Stimulated activated CD4-positive, alpha-beta T cell treated with anti-CD3 and anti-CD28 coated beads, Interleukin-4, amount 100 ng/mL, for 24 hours (primary cell): Measurements from ENCODE around the gene DAZAP1.

ENCODE experiments used
- DNase-seq: peaks from one replicate; pipeline ENCODE4 v3.0.0-alpha.2; 2020

DAZAP1 gene

DNA sequence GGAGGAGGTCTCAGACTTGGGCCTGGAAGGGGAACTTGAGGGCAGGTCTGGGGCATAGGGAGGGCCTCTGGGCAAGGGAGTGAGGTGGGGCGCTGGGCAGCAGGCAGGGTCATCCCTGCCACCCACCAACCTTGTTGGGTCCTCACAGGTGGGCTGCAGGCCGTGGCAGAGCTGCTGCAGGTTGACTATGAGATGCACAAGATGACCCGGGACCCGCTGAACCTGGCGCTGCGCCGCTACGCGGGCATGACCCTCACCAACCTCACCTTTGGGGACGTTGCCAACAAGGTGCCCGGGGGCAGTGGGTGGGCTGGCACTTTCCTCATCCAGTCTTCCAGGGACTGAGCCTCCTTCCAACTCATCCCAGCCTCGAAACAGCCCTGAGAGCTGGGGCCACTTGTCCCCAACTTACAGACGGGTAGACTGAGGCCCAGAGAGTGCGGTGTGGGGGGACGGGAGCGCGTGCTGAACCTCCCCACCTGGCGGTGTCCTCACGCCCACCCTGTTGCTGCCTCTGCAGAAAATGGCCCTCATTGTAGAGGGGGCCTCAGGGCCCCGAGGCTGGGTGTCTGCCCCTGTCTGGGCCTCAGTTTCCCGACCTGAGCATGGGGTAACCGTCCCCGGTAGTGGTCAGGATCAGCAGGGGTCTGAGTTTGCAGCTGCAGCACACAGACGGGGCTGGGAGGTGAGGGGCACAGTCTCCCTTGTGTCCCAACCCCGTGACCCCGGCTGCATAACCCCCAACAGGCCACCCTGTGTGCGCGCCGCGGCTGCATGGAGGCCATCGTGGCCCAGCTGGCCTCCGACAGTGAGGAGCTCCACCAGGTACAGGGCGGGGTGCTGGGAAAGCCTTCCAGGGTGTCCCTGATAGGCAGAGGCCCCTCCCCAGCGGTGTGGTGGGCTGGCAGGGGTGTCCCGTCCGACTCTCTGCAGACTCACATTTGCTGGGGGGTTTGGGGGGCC, 52.9 kb downstream of the DAZAP1 start:
- no peak for DNase-seq

DNA sequence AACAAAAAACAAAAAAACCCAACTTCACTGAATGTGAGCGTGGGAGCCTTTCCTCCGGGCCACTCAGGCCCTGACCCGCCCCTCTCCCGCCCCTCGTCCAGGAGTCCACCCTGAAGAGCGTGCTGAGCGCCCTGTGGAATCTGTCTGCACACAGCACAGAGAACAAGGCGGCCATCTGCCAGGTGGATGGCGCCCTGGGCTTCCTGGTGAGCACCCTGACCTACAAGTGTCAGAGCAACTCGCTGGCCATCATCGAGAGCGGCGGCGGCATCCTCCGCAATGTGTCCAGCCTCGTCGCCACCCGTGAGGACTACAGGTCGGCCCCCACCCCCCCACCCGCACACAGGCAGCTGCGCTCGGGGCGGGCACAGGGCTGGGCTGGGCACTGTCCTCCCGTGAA, 54.5 kb downstream of the DAZAP1 start:
- no peak for DNase-seq

DNA sequence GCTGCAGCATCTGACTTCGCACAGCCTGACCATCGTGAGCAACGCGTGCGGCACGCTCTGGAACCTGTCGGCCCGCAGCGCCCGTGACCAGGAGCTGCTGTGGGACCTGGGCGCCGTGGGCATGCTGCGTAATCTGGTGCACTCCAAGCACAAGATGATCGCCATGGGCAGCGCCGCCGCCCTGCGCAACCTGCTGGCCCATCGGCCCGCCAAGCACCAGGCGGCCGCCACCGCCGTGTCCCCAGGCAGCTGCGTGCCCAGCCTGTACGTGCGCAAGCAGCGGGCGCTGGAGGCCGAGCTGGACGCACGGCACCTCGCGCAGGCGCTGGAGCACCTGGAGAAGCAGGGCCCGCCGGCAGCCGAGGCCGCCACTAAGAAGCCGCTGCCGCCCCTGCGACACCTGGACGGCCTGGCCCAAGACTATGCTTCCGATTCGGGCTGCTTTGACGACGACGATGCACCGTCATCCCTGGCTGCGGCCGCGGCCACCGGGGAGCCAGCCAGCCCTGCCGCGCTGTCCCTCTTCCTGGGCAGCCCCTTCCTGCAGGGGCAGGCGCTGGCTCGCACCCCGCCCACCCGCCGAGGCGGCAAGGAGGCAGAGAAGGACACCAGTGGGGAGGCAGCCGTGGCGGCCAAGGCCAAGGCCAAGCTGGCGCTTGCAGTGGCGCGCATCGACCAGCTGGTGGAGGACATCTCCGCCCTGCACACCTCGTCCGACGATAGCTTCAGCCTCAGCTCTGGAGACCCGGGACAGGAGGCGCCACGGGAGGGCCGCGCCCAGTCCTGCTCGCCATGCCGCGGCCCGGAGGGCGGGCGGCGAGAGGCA, 58.0 kb downstream of the DAZAP1 start:
- DNase-seq, result peak; percentile 40

DNA sequence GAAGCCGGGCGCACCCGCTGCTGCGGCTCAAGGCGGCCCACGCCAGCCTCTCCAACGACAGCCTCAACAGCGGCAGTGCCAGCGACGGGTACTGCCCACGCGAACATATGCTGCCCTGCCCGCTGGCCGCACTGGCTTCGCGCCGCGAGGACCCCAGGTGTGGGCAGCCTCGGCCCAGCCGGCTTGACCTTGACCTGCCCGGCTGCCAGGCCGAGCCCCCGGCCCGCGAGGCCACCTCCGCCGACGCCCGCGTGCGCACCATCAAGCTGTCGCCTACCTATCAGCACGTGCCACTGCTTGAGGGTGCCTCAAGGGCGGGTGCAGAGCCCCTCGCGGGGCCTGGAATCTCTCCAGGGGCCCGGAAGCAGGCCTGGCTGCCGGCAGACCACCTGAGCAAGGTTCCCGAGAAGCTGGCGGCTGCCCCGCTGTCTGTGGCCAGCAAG, 58.7 kb downstream of the DAZAP1 start:
- DNase-seq, result no peak

DNA sequence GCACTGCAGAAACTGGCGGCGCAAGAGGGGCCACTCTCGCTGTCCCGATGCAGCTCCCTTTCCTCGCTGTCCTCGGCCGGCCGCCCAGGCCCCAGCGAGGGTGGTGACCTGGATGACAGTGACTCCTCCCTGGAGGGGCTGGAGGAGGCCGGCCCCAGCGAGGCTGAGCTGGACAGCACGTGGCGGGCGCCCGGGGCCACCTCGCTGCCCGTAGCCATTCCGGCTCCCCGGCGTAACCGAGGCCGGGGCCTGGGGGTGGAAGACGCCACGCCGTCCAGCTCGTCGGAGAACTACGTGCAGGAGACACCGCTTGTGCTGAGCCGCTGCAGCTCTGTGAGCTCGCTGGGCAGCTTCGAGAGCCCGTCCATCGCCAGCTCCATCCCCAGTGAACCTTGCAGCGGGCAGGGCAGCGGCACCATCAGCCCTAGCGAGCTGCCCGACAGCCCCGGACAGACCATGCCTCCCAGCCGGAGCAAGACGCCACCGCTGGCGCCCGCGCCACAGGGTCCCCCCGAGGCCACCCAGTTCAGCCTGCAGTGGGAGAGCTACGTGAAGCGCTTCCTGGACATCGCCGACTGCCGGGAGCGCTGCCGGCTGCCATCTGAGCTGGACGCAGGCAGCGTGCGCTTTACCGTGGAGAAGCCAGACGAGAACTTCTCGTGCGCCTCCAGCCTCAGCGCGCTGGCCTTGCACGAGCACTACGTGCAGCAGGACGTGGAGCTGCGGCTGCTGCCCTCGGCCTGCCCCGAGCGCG, 59.3 kb downstream of the DAZAP1 start:
- DNase-seq, result no peak

DNA sequence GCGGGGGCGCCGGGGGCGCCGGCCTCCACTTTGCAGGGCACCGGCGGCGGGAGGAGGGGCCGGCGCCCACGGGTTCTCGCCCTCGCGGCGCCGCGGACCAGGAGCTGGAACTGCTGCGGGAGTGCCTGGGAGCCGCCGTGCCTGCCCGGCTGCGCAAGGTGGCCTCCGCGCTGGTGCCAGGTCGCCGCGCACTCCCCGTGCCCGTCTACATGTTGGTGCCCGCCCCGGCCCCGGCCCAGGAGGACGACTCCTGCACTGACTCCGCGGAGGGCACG, 59.8 kb downstream of the DAZAP1 start:
- DNase-seq, result no peak

DNA sequence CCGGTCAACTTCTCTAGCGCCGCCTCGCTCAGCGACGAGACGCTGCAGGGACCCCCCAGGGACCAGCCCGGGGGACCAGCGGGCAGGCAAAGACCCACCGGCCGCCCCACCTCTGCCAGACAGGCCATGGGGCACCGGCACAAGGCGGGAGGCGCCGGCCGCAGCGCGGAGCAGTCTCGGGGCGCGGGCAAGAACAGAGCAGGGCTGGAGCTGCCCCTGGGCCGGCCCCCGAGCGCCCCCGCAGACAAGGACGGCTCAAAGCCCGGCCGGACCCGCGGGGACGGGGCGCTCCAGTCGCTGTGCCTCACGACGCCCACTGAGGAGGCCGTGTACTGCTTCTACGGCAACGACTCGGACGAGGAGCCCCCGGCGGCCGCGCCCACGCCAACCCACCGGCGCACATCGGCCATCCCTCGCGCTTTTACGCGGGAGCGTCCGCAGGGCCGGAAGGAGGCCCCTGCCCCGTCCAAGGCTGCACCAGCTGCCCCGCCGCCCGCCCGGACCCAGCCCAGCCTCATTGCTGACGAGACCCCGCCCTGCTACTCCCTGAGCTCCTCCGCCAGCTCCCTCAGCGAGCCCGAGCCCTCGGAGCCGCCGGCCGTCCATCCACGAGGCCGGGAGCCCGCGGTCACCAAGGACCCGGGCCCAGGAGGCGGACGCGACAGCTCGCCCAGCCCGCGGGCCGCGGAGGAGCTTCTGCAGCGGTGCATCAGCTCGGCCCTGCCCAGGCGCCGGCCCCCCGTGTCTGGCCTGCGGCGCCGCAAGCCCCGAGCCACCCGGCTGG, 60.3 kb downstream of the DAZAP1 start:
- DNase-seq, result no peak

DNA sequence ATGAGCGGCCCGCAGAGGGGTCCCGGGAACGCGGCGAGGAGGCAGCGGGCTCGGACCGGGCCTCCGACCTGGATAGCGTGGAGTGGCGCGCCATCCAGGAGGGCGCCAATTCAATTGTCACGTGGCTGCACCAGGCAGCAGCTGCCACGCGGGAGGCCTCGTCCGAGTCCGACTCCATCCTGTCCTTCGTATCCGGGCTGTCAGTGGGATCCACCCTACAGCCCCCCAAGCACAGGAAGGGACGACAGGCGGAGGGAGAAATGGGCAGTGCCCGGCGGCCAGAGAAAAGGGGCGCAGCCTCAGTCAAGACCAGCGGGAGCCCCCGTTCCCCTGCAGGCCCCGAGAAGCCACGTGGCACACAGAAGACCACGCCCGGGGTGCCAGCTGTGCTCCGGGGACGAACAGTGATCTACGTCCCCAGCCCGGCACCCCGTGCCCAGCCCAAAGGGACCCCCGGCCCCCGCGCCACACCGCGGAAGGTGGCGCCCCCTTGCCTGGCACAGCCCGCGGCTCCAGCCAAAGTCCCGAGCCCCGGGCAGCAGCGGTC, 61.0 kb downstream of the DAZAP1 start:
- no peak for DNase-seq

DNA sequence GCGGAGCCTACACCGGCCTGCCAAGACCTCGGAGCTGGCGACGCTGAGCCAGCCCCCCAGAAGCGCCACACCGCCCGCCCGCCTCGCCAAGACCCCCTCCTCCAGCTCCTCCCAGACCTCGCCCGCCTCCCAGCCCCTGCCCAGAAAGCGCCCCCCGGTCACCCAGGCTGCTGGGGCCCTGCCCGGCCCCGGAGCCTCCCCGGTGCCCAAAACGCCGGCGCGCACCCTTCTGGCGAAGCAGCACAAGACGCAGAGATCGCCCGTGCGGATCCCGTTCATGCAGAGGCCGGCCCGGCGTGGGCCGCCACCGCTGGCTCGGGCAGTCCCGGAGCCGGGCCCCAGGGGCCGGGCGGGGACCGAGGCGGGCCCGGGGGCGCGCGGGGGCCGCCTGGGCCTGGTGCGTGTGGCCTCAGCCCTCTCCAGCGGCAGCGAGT, 61.5 kb downstream of the DAZAP1 start:
- peak; percentile 42 for DNase-seq

DNA sequence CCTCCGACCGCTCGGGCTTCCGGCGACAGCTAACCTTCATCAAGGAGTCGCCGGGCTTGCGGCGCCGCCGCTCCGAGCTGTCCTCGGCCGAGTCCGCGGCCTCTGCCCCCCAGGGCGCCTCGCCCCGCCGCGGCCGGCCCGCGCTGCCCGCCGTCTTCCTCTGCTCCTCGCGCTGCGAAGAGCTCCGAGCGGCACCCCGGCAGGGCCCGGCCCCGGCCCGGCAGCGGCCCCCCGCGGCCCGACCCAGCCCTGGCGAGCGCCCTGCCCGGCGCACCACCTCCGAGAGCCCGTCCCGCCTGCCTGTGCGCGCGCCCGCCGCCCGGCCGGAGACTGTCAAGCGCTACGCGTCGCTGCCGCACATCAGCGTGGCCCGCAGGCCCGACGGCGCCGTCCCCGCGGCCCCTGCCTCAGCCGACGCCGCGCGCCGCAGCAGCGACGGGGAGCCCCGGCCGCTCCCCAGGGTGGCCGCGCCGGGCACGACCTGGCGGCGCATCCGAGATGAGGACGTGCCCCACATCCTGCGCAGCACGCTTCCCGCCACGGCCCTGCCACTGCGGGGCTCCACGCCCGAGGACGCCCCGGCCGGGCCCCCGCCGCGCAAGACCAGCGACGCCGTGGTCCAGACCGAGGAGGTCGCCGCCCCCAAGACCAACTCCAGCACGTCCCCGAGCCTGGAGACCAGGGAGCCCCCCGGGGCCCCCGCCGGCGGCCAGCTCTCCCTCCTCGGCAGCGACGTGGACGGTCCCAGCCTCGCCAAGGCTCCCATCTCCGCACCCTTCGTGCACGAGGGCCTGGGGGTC, 62.1 kb downstream of the DAZAP1 start:
- DNase-seq, result no peak

DNA sequence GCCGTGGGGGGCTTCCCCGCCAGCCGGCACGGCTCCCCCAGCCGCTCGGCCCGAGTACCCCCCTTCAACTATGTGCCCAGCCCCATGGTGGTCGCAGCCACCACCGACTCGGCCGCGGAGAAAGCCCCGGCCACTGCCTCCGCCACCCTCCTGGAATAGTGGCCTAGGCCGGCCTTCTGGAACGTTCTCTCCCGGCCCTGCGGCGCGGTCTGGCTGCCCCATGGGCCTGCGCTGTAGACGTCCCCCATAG, 62.6 kb downstream of the DAZAP1 start:
- no peak for DNase-seq

DNA sequence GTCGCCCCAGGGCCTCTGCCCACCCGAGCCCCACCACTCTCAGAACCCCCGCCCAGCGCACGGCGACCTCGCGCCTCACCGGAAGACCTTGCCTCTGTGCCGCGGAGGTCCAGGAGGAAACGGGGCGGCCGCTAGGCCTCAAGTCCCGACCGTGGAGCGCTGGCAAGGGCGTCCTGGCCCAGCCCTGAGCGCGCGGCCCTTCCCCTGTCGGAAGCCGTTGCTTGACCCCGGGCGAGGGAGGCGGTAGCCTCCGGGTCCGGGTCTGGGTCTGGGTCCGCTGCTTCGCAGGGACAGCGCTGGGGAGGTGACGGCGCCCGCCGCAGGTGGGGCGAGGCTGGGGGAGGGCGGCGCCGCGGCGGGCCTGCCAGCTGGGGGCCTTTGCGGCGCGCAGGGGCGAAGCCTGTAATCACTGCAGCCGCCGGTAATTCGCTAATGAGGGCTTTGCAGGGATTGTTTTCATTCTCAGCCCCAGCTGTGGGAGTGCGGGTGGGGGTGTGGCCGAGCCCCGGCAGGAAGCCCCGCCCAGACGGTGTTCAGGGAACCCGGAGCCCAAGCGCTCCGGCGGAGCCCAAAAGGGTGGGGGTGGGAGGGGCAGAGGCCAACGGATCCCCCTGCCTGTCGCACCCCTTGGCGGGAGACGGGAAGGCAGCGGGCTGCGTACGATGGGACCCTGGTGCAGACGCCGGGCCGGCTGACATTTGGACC, 63.1 kb downstream of the DAZAP1 start:
- peak; percentile 75 for DNase-seq

DNA sequence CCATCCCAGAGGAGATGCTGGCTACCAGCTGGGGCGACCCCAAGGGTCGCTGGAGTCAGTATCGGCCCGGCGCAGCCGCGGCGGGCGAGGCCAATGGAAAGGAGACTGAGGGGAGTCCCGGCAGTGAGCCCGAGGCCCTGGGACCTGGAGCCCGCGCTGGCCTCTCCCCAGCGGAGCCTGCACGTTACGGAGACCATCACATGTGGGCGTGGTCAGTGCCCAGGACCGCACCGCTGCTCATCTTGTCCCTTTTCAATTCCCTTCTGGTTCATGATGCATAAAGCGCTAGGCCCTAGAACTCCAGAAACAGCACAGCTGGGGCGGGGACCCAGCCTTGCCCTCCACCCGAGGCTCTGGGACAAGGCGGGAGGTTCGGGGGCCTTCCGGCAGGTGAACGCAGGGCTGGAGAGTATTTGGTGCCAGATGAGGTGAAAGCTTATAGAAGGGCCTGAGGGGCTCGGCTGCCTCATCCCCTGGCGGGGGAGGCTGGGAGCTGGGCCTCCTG, 63.7 kb downstream of the DAZAP1 start:
- no peak for DNase-seq

DNA sequence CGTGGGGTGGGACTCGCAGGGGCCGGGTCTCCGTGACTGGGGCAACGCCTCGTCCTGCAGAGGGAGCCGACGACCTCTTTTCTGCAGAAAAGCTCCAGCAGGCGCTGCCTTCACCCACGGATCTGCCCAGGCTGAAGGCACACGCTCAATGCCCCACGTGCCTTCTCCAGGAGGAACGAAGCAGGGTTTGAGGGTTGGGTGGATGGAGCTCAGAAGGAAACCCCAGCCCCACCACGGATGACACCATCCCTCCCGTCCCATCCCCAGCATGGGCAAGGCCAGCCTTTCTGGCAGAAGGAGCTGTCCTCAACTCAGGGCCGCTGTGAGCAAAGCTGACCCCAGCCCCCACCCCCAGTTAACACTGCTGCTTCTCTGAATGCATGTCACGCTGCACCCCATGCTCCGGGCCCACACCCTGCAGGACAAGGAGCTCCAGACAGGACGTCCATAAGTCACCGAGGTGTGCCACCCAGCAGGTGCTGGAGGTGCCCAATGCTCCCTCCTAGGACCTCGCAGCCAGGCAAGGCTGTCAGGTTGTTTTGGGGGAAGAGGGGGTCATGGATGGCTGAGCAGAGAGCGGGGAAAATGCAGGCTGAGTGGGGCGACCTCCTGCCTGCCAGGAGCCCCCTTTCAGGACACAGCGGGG, 64.3 kb downstream of the DAZAP1 start:
- DNase-seq, result no peak

DNA sequence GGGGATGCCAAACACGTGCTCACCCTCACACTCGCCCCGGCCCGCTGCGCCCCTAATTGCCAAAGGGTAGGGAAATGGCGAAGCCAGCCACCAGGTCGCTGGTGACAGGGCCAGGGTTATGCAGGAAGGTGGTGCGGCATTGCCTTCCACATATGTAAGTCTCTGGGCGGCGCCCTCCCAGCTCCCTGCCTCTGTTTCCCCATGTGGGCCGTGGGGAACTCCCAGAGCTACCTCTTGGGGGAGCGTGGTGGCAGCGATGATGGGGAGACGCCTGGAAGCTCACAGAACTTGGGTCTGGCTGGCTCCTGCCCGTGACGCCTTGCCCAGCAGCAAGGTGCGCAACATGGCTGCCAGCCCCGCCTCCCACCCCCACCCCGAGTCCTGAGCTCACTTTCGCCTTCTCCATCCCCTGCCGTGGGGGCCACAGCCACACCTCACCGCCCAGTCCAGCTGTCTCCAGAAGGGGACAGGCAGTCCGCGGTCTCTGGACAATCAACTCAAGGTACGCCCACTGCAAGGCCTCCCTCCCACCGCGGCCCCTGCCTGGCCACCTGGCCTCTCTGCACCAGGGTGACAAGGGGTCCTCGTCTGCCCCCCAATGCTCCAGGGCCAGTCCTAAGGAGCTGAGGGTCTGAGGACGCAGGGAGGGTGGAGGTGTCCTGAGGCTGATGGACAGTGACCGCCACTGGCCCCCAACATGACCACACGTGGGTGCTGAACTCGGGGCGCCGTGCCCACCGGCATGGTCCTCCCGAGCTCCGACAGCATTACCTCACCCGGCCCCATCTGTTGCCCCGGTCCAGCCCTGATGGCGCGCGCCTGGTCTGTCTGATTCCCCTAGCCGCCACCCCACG, 65.1 kb downstream of the DAZAP1 start:
- DNase-seq, result no peak

DNA sequence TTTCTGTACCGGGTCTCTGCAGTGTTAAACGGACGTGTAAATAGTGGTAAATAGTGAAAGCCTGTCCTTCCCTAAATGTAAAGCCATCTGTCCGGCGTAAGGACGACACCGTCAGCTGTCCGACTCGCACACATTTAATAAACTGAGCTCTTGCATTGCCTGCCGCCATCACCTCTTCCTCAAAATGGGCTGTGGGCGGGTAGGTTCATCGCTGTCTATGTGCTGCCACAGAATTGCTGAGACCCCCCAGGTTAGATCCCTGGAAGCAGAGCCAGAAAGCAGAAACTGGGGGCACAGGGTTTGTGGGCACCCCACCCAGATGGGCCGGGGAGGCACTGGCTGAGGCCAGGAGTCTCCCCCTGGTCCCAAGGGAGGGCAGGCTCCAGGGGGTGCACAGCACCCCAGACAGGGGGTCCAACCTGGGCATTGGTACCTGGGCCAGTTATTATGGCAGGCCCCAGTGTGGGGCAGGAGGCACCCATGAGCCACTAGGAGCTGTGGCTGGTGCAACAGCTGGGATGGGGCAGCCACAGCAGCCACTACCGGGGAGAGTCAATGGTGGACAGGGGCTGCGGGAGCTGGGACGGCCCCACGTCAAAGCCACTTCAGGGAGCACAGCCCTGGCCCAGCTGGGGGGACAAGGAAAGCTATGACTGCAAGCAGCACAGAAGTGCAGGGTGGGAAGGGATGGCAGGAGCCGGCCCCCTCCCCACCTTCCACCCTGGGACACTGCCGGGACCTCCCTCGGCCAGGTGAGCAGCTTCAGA, 65.9 kb downstream of the DAZAP1 start:
- no peak for DNase-seq

DNA sequence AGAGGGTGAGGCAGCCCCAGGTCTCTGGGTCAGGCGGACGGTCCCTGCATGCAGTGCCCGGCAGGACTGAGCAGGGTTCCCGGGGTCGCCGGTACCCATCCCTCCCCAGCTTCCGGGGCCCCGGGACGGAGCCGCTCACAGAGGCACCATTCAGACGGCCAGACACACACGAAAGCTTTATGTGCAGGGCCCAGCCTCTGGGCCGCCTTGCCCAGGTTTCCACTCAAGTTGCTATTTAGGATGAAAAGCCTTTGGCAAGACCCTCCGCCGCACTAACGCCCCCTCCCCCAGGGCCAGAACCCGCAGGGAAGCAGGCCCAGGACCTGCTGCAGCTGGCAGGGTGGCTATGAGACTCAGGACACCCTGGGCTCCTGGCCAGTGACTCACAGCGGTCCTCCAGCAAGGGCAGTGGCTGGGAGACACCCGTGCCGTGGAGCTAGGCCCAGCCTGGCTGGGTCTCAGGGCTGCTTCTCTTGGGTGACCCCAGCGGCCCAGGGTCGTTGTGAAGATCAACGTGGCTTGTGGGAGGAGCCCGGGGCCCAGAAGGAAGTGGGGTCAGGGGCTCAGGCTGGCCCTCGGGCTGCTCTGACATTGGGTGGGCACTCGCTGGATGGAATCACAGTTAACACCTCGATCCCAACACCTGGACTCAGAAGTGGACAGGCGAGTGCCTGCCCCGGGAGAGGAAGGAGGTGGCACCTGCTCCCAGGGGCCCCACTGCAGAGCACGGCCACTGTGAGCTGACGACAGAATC, 66.8 kb downstream of the DAZAP1 start:
- no peak for DNase-seq
